DMS 273 treated with DMSO at 0.1 percent for 48 hours (cell line): ENCODE measurements around the gene ZNF23.

Source experiments
- DNase-seq: peaks from one replicate; lab custom pipeline; 2025; lab: John Stamatoyannopoulos, UW

ZNF23 gene

GRCh38 chr16:71467810-71468209 lies 5.8 kb upstream of the ZNF23 start:
- DNase-seq = no peak

GRCh38 chr16:71464231-71464630 lies 2.2 kb upstream of the ZNF23 start:
- no peak for DNase-seq

- DNase-seq = no peak
These were observed 1.1 kb downstream of the ZNF23 start for GRCh38 chr16:71460941-71461340.

GRCh38 chr16:71460236-71460635 lies 1.8 kb downstream of the ZNF23 start:
- no peak for DNase-seq

GRCh38 chr16:71459510-71459909 lies 2.5 kb downstream of the ZNF23 start:
- no peak for DNase-seq

GRCh38 chr16:71456801-71457200 lies 5.2 kb downstream of the ZNF23 start:
- no peak for DNase-seq

- no peak for DNase-seq
These were observed 9.0 kb downstream of the ZNF23 start for GRCh38 chr16:71453036-71453435.

- DNase-seq = no peak
These were observed 13.0 kb downstream of the ZNF23 start for GRCh38 chr16:71449020-71449419.

GRCh38 chr16:71448274-71448866 lies 13.7 kb downstream of the ZNF23 start:
- no peak for DNase-seq

- no peak for DNase-seq
These were observed 18.3 kb downstream of the ZNF23 start for GRCh38 chr16:71443714-71444113.

- no peak for DNase-seq
These were observed 20.0 kb downstream of the ZNF23 start, which contains the start of gene TLE7 for GRCh38 chr16:71442051-71442440. TLE7 (minus strand) TSS chr16:71442054; CDS start chr16:71433324, 8,730 bp downstream.

- no peak for DNase-seq
These were observed 20.5 kb downstream of the ZNF23 start for GRCh38 chr16:71441348-71442050.

- DNase-seq = no peak
These were observed 21.2 kb downstream of the ZNF23 start for GRCh38 chr16:71440669-71441347.

- DNase-seq = no peak
These were observed 22.5 kb downstream of the ZNF23 start for GRCh38 chr16:71439523-71439922.

GRCh38 chr16:71436473-71436872 lies 25.6 kb downstream of the ZNF23 start:
- DNase-seq = no peak

GRCh38 chr16:71432906-71433305 lies 29.1 kb downstream of the ZNF23 start:
- no peak for DNase-seq

- DNase-seq = no peak
These were observed 30.1 kb downstream of the ZNF23 start for GRCh38 chr16:71431991-71432390.

- no peak for DNase-seq
These were observed 30.9 kb downstream of the ZNF23 start for GRCh38 chr16:71431176-71431575.

- no peak for DNase-seq
These were observed 31.3 kb downstream of the ZNF23 start for GRCh38 chr16:71430744-71431143.

GRCh38 chr16:71429581-71429980 lies 32.5 kb downstream of the ZNF23 start:
- DNase-seq = no peak

GRCh38 chr16:71428883-71429282 lies 33.2 kb downstream of the ZNF23 start:
- DNase-seq = no peak

- no peak for DNase-seq
These were observed 33.7 kb downstream of the ZNF23 start for GRCh38 chr16:71428385-71428784.

GRCh38 chr16:71426880-71427615 lies 35.0 kb downstream of the ZNF23 start:
- DNase-seq = no peak
